AML-193 (cell line): Measurements from ENCODE around the gene TTC28.
"Not testable (repeated sequence)": the region's sequence is repeated elsewhere in the genome, so short reads cannot be mapped to it uniquely, and the experiment has no call there.

Experiments used
- DNase-seq, 2 experiments: peaks; one replicate each; lab custom pipeline; 2025; lab: John Stamatoyannopoulos, UW

The TTC28 gene

DNA sequence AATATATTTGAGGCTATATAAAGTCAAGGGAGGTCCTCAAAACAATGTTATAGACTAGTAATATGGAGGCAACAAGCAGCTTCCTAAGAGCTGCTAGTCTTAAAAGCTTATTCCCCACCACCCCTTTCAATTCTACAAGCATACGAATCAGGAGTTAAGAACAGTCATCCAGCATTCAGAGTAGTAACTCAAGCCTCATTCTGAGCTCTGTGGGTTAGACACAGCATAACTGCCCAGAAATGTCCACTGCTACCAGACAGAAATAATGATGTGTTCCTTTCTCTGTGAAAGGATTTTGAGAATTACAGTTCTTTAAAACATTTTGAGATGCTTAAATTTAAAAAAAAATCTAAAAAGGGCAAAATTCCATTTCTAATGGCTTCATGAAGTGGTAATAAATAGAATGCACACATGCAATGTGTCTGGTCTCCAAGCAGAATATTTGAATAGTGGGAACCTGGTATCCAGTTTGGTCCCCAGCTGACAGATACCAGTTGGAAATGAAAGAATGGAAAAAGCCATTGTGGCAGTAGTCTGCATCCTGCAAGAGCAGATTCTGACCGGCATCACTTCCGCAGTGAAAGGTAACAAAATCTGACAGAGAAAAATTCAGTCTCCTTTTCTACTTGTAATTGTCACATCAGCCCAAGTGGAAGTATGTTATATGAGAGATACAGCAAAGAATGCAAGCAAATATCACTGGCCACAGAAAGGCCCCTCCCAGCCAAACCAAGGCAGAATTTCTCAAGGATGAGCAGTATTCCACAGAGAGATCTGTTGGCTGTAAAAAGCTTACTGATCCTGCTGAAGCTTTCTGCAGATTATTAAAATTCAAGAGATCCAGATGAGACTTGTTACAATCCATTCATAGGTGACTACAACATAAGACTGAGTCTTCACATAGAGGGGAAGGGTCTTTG lies 449.8 kb downstream of the TTC28 start:
- no peak for DNase-seq

- no peak for DNase-seq
These were observed 455.8 kb downstream of the TTC28 start for GRCh38 chr22:28223826-28224225.

GRCh38 chr22:28222976-28223745 lies 456.5 kb downstream of the TTC28 start:
- DNase-seq = no peak

DNA sequence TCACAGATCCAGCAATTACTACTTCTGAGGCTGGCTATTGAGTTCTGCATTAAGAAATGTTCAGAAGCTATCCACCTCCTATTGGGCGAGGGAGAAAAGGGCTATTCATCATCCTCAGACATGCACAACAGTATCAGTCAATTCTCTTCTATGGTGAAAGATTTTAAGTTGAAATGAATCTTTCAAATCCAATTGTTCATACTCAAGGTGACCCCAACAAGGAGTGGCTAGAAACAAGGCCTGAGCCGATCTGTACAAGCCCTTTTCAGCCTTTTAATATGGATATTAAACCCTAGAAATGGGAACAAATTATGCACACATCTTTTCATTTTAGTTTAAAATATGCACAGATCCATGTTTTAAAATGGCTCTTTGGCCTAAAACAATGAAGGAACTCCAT lies 457.1 kb downstream of the TTC28 start:
- DNase-seq = no peak

- no peak for DNase-seq
These were observed 457.6 kb downstream of the TTC28 start for GRCh38 chr22:28222052-28222451.

- DNase-seq = no peak
These were observed 458.8 kb downstream of the TTC28 start for GRCh38 chr22:28220626-28221363.

- DNase-seq = no peak
These were observed 462.4 kb downstream of the TTC28 start for GRCh38 chr22:28217277-28217676.

DNA sequence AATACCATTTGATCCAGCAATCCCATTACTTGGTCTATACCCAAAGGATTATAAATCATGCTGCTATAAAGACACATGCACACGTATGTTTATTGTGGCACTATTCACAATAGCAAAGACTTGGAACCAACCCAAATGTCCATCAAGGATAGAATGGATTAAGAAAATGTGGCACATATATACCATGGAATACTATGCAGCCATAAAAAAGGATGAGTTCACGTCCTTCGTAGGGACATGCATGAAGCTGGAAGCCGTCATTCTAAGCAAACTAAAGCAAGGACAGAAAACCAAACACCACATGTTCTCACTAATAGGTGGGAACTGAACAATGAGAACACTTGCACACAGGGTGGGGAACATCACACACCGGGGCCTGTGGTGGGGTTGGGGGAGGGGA lies 464.9 kb downstream of the TTC28 start:
- DNase-seq = not testable (repeated sequence)

GRCh38 chr22:28209457-28209856 lies 470.2 kb downstream of the TTC28 start:
- not testable (repeated sequence) for DNase-seq

DNA sequence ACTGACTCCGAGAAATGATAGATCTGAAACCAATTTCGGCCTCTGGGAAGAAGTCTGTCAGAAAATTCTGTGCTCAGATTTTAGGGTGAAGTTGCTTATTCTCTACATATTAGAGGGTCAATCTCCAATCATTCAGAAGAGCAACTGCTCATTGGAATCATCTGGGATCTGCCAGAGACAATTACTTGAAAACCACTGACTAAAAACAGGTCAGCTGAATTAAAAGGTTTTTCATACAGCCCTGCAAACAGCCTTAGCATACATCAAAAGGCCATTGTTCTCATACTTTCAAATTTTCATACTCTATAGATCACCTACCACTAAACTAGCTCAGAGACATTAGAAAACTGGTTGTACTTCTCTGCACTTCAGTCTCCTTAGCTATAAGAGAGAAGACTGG lies 470.9 kb downstream of the TTC28 start:
- DNase-seq = no peak

GRCh38 chr22:28208036-28208435 lies 471.6 kb downstream of the TTC28 start:
- DNase-seq = no peak

GRCh38 chr22:28207281-28208030 lies 472.2 kb downstream of the TTC28 start:
- no peak for DNase-seq

DNA sequence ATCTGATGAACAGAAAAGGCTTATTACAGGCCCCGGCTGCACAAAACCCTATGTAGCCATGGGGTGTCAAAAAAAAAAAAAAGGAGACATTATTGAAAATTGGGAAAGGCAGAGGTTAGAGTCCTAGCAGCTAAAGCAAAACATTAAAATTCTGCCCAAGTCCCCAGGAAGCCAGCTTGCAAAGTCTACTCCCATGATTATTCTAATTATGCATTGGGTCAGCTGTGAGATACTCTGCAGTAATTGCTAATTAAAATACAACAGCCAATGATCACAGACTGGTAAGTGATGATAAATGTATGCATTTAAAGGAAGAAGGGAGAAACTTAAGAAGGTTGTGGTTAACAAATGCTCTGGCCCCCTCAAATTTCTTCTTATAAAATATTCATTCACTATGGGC lies 473.7 kb downstream of the TTC28 start:
- no peak for DNase-seq

DNA sequence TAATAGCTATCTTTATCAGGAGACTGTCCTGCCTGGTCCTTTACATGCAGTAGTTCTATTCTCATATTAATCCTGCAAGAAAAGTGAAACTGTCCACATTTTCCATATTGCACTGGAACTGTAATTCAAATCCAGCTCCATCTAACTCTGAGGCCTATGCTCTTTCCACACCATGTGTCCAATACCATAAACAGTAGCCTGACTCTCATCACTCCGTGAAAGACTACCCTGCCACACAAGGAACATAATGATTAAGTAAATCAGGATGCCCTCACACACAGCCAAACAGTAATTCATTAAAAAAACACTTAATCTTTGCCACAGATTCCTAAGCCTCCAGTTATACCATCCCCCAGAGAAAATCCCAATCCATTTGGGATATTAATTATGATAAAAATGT lies 475.3 kb downstream of the TTC28 start:
- DNase-seq = no peak

DNA sequence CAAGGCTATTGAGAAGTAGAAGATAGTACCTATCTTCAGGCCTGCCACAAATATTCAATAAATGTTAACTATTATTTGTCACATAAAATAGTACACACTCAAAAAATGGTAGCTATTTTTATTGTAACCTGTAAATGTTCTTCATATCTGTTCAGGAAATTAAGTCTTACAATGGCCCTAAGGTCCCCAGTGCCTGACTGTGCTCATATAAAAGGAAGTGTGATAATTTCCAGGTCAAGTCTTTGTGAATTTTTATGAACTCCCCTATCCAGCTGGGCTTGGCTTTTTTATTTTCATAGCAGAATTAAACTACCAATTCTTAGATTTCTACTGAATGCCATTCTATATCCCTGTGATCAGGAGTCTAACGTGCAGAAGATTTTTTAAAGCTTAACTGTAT lies 476.4 kb downstream of the TTC28 start:
- no peak for DNase-seq

- DNase-seq = no peak
These were observed 480.9 kb downstream of the TTC28 start for GRCh38 chr22:28198692-28199091.

GRCh38 chr22:28191571-28191970 lies 488.1 kb downstream of the TTC28 start:
- DNase-seq = not testable (repeated sequence)

DNA sequence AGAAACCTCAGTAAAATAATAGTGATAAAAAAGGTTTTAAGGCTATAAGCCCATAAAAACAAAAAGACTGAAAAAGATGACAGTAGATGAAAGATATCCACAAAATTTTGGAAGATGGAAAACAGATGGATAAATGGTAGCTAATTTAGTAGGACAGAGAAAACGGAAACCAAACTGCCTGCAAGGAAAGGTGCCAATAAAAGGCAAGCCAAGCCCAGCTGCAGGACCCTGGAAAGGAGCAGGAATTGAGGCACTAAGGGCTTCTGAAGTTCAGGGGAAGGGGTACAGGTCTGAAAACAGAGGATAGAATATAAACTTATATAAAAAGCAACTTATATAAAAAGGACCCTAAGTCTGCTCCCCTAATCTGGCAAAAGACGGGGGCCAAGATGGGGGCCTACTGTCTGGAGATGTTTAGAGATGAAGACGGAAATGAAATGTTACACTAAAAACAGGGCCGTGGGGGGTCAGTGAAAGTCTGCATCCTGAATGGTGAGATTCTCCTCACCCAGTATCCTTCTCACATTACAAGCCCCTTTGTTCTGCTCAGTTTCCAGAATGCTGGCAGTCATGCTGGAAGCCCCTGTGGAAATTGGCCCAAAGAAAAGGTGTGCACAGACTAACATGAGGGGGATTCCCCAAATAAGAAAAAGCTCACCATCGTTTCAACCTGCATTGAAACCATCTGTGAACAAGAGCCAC lies 491.3 kb downstream of the TTC28 start:
- no peak for DNase-seq

DNA sequence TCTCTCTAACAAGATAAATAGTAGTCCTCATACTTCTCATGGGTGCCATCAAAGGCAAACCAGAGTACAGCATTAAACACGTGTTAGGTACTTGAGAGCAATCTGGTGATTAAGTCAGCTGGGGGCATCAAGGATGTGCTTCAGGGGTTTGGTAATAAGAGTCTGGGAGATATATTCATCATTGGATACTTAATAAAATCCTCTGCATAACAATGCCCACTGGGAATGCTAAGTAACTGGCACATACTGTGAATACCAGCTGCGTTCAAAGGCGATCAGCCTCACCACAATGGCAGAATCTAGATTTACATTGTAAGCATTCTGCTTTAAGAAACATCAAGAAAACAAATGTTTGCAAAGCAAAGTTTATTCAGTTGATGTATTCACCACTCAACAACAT lies 492.0 kb downstream of the TTC28 start:
- DNase-seq = no peak

DNA sequence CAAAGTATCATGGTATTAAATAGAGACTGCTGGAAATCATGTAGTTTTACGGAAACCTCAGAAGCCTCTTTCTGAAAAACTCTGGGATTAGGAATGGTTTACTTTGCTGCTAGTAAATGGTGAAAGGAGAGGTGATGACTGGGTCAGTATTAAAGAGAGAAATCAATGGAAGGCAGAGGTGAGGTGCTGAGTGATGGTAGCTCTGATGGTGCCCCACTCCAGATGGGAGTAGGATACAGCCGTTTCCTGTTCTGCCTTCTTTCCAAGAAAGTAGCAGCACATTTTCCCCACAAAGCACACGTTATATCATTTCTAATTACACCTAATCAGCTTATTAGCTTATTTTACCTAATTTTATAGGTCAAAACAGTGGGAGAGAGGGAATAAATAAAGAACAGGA lies 493.0 kb downstream of the TTC28 start:
- no peak for DNase-seq

- DNase-seq = no peak
These were observed 494.5 kb downstream of the TTC28 start for GRCh38 chr22:28185130-28185529.
